OCI-LY3 (cell line): ENCODE data around the gene B4GALT1.

Experiments
- H2AFZ ChIP-seq: fragments of 200-600, 300-600 bp; shearing (Covaris generic); 2 replicates; pipeline ENCODE4 v1.6.0; 2014; ENCODE audit warnings: antibody characterized with exemption, low read depth, low read length
- H3K27ac ChIP-seq: fragments of 200-600, 300-600 bp; sonication (generic); 2 replicates; pipeline ENCODE4 v1.5.1; 2014; ENCODE audit warnings: mild to moderate bottlenecking, low read length, moderate library complexity, mixed read lengths
- H3K27me3 ChIP-seq: fragments of 200-600, 300-600 bp; sonication (generic); 2 replicates; pipeline ENCODE4 v1.6.1; 2014; ENCODE audit warnings: low read depth, low read length, mixed read lengths
- H3K36me3 ChIP-seq: fragments of 200-600, 300-600 bp; sonication (generic); replicated peaks from 2 replicates; pipeline ENCODE3; 2014; ENCODE audit warnings: low read depth, low read length, mixed read lengths
- H3K4me1 ChIP-seq: fragments of 300-600, 200-600 bp; sonication (generic); 2 replicates; pipeline ENCODE4 v1.6.1; 2014; ENCODE audit warnings: low read length, mixed read lengths
- H3K4me2 ChIP-seq: fragments of 200-600, 300-600 bp; sonication (generic); 2 replicates; pipeline ENCODE4 v1.6.1; 2014; ENCODE audit warnings: low read length, mixed read lengths
- H3K4me3 ChIP-seq: fragments of 300-600, 200-600 bp; sonication (generic); 2 replicates; pipeline ENCODE4 v1.5.1; 2014; ENCODE audit warnings: antibody characterized with exemption, mild to moderate bottlenecking, low read length, moderate library complexity
- H3K79me2 ChIP-seq: fragments of 300-600, 200-600 bp; shearing (Covaris generic); 2 replicates; pipeline ENCODE4 v1.6.1; 2014; ENCODE audit warnings: mild to moderate bottlenecking, low read length, mixed read lengths
- H3K9ac ChIP-seq: fragments of 300-600, 200-600 bp; shearing (Covaris generic); 2 replicates; pipeline ENCODE4 v1.6.0; 2014; ENCODE audit warnings: mild to moderate bottlenecking, low read length, moderate library complexity
- H3K9me3 ChIP-seq: fragments of 200-600, 300-600 bp; shearing (Covaris generic); 2 replicates; pipeline ENCODE4 v1.6.1; 2014; ENCODE audit warnings: low read length, mixed read lengths; ENCODE audit not compliant: insufficient read depth
- H4K20me1 ChIP-seq: fragments of 200-600, 300-600 bp; sonication (generic); 2 replicates; pipeline ENCODE4 v1.6.1; 2016; ENCODE audit warnings: low read length, mixed read lengths; ENCODE audit not compliant: insufficient read depth
- CTCF ChIP-seq: fragments of 200-600, 300-600 bp; sonication (generic); IDR thresholded peaks from 2 replicates; pipeline ENCODE4 v1.5.1; 2014; ENCODE audit warnings: antibody characterized with exemption, low read length, low read depth
- EZH2phosphoT487 ChIP-seq: fragments of 200-600 bp; shearing (Covaris generic); IDR thresholded peaks from 2 replicates; pipeline ENCODE4 v1.6.1; 2018; ENCODE audit warnings: antibody characterized with exemption, mixed run types, low read depth

The B4GALT1 gene

GRCh38 chr9:33154371-33154770 lies 12.8 kb downstream of the B4GALT1 start:
- peaks cover 99% of the 10 kb centered on the region for H3K79me2 ChIP-seq
- H3K4me2 ChIP-seq = peak overlapping the region; percentile 89
- peak overlapping the region; percentile 87 for H3K27ac ChIP-seq
- peak overlapping the region; percentile 56 for H3K9ac ChIP-seq
- H3K27me3 ChIP-seq = no peaks in the 10 kb centered on the region
- H4K20me1 ChIP-seq = peaks cover 57% of the 10 kb centered on the region
- peak overlapping the region; percentile 64 for H3K4me3 ChIP-seq
- no peak overlapping the region for H2AFZ ChIP-seq
- TF ChIP-seq EZH2phosphoT487 (no peak), CTCF (no peak)
- peaks cover 15% of the 10 kb centered on the region for H3K36me3 ChIP-seq
- peaks cover 90% of the 10 kb centered on the region for H3K4me1 ChIP-seq
- H3K9me3 ChIP-seq = no peaks in the 10 kb centered on the region

GRCh38 chr9:33153666-33154065 lies 13.5 kb downstream of the B4GALT1 start:
- peak overlapping the region; percentile 64 for H3K4me3 ChIP-seq
- H3K9me3 ChIP-seq = no peaks in the 10 kb centered on the region
- no peak for TF ChIP-seq EZH2phosphoT487
- no peak for TF ChIP-seq CTCF
- H3K36me3 ChIP-seq = peaks cover 15% of the 10 kb centered on the region
- peak overlapping the region; percentile 89 for H3K4me2 ChIP-seq
- H3K27ac ChIP-seq = peak overlapping the region; percentile 87
- H3K4me1 ChIP-seq = peaks cover 89% of the 10 kb centered on the region
- H4K20me1 ChIP-seq = peaks cover 54% of the 10 kb centered on the region
- no peaks in the 10 kb centered on the region for H3K27me3 ChIP-seq
- peaks cover 99% of the 10 kb centered on the region for H3K79me2 ChIP-seq
- peak overlapping the region; percentile 56 for H3K9ac ChIP-seq
- no peak overlapping the region for H2AFZ ChIP-seq

- Histone ChIP-seq H3K9me3 (no peaks in the 10 kb centered on the region), H4K20me1 (peaks cover 54% of the 10 kb centered on the region), H3K79me2 (peaks cover 99% of the 10 kb centered on the region), H2AFZ (no peak overlapping the region), H3K4me1 (peaks cover 89% of the 10 kb centered on the region), H3K27me3 (no peaks in the 10 kb centered on the region), H3K4me2 (peak overlapping the region; percentile 89), H3K9ac (peak overlapping the region; percentile 56), H3K27ac (peak overlapping the region; percentile 87), H3K36me3 (peaks cover 15% of the 10 kb centered on the region), H3K4me3 (peak overlapping the region; percentile 64)
- no peak for TF ChIP-seq CTCF
Observed at GRCh38 chr9:33153001-33153400, 14.1 kb downstream of the B4GALT1 start.

GRCh38 chr9:33151601-33152000 lies 15.5 kb downstream of the B4GALT1 start:
- no peak for TF ChIP-seq CTCF
- TF ChIP-seq EZH2phosphoT487 = no peak
- Histone ChIP-seq H4K20me1 (peaks cover 46% of the 10 kb centered on the region), H3K9me3 (no peaks in the 10 kb centered on the region), H3K4me2 (peak overlapping the region; percentile 9), H3K27me3 (no peaks in the 10 kb centered on the region), H3K4me3 (no peak overlapping the region), H3K27ac (no peak overlapping the region), H3K4me1 (peaks cover 87% of the 10 kb centered on the region), H2AFZ (no peak overlapping the region), H3K9ac (no peak overlapping the region), H3K79me2 (peaks cover 99% of the 10 kb centered on the region), H3K36me3 (peaks cover 9% of the 10 kb centered on the region)
